IMR-90 (cell line): ENCODE measurements around the gene GOLGA5.

ENCODE experiments used
- CEBPB ChIP-seq: IDR thresholded peaks from 2 replicates; pipeline ENCODE4 v1.6.1; 2012; ENCODE audit warnings: low read depth, low read length, improper control_type of control experiment
- CTCF ChIP-seq: conservative IDR thresholded peaks from 2 replicates; pipeline ENCODE4 v1.5.1; 2012; ENCODE audit warnings: mild to moderate bottlenecking, low read depth, low read length, improper control_type of control experiment
- MAFK ChIP-seq: IDR thresholded peaks from 2 replicates; pipeline ENCODE4 v1.6.1; 2012; ENCODE audit warnings: low read depth, low read length, improper control_type of control experiment
- MAZ ChIP-seq: IDR thresholded peaks from 2 replicates; pipeline ENCODE4 v1.6.1; 2012; ENCODE audit warnings: low read depth, mild to moderate bottlenecking, low read length, improper control_type of control experiment, moderate library complexity, borderline replicate concordance
- NFE2L2 ChIP-seq: fragments of 150-350 bp; IDR thresholded peaks from 2 replicates; pipeline ENCODE4 v1.6.1; 2016; ENCODE audit warnings: low read depth, mild to moderate bottlenecking, low read length
- POLR2A ChIP-seq: IDR thresholded peaks from 2 replicates; pipeline ENCODE4 v1.6.1; 2012; ENCODE audit warnings: mild to moderate bottlenecking, low read depth, low read length
- TF ChIP-seq, protein P1 (sequence below): fragments of 150-350 bp; IDR thresholded peaks from 2 replicates; pipeline ENCODE4 v1.6.1; 2016; ENCODE audit warnings: low read depth, mild to moderate bottlenecking, low read length, moderate library complexity, borderline replicate concordance

DNA sequence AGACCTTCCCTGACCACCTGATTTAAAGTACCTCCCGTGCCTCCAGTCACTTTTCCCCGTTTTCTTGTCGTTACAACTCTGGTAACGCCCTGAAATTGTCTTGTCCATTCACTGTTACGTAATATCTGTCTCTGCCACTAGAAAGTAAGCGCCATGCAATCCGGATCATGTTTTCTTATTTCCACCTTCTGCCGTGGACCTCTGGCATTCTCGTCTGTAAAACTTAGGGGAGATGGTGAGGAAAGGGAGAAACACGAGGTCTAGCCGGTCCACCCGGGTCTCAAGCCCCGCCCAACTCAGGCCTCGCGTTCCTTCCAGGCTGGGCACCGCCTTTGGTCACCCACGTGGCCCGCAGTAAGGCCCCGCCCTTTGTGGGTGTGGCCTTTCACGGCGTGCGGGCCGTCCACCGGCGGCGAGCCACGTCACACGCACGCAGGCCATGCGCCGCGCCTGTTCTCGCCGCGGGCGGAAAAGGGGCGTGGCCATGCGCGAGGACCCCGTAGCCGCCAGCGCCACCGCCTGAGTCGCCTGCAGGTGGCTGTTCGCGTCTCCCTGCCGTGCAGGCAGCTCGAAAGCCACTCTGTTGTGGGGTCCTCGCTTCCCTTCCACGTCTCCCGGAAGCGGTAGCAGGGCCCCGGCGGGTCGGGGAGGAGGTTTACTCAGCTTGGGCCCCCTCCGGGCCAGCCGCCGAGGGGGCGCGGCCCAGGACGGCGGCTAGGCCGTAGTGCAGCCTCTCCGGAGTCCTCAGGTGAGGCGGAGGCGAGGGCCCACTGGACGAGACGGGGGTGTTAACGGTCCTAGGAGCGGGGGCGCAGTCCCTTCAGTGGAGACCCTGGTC is at the start of gene GOLGA5:
- TF ChIP-seq CTCF (no peak), POLR2A (peak; percentile 94), CEBPB (peak; percentile 95), NFE2L2 (peak; percentile 12; the same call in 1 of the 2 replicates), MAFK (no peak), MAZ (peak; percentile 91)
- TF ChIP-seq, protein P1, sequence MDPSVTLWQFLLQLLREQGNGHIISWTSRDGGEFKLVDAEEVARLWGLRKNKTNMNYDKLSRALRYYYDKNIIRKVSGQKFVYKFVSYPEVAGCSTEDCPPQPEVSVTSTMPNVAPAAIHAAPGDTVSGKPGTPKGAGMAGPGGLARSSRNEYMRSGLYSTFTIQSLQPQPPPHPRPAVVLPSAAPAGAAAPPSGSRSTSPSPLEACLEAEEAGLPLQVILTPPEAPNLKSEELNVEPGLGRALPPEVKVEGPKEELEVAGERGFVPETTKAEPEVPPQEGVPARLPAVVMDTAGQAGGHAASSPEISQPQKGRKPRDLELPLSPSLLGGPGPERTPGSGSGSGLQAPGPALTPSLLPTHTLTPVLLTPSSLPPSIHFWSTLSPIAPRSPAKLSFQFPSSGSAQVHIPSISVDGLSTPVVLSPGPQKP: no peak
